Caco-2 (cell line): ENCODE measurements around the gene ACTL10. TPM values are rescaled to one million over a fixed set of nuclear protein-coding genes. Genes with fewer than 3 reads are reported as not detected.

ENCODE experiments used
- BruUV-seq: library from RNA; stranded (reverse); fragments of 400-500 nt; replicated peaks from 2 replicates; lab custom pipeline; 2021; lab: Mats Ljungman, UMichigan
- CTCF ChIA-PET: fragments of 300-600 bp; sonication (Branson Sonifier 250); formaldehyde crosslinking; loops from one replicate; lab custom pipeline; 2022; ENCODE audit warnings: antibody characterized with exemption; lab: Charles Lee
- POLR2A ChIA-PET: fragments of 300-600 bp; sonication (Branson Sonifier 250); formaldehyde crosslinking; loops from one replicate; lab custom pipeline; 2022; ENCODE audit warnings: antibody characterized with exemption; lab: Charles Lee
- DNase-seq, 2 experiments: peaks; one replicate each; pipeline versions ENCODE4 v3.0.0 to v3.0.0-alpha.2; 2020 to 2022
- H3K27me3 ChIP-seq: replicated peaks from 2 replicates; pipeline ENCODE4 v1.6.0; 2011; ENCODE audit warnings: low read length; ENCODE audit not compliant: control insufficient read depth, insufficient read depth
- H3K36me3 ChIP-seq: 2 replicates; pipeline ENCODE4 v1.5.1; 2011; ENCODE audit warnings: low read length; ENCODE audit not compliant: control insufficient read depth, insufficient read depth
- H3K4me1 ChIP-seq: fragments of 250-450 bp; sonication (Bioruptor Pico); 2 replicates; pipeline ENCODE4 v1.5.1; 2020; ENCODE audit warnings: mild to moderate bottlenecking
- H3K4me3 ChIP-seq: 2 replicates; pipeline ENCODE4 v1.5.1; 2011; ENCODE audit warnings: low read depth, mild to moderate bottlenecking, control low read depth, low read length
- H3K9me3 ChIP-seq: fragments of 250-450 bp; sonication (Bioruptor Pico); 2 replicates; pipeline ENCODE4 v1.5.1; 2020; ENCODE audit warnings: mild to moderate bottlenecking, moderate library complexity
- H3K27ac Mint-ChIP-seq: one replicate; pipeline ENCODE4 v1.8.0; 2022; ENCODE audit warnings: mixed read lengths; ENCODE audit not compliant: unreplicated experiment
- H3K27me3 Mint-ChIP-seq: one replicate; pipeline ENCODE4 v1.8.0; 2022; ENCODE audit warnings: mixed read lengths; ENCODE audit not compliant: insufficient read depth, unreplicated experiment
- H3K36me3 Mint-ChIP-seq: one replicate; pipeline ENCODE4 v1.8.0; 2022; ENCODE audit warnings: mild to moderate bottlenecking, mixed read lengths; ENCODE audit not compliant: insufficient read depth, unreplicated experiment
- H3K4me1 Mint-ChIP-seq: one replicate; pipeline ENCODE4 v1.8.0; 2022; ENCODE audit warnings: low read depth, mixed read lengths; ENCODE audit not compliant: unreplicated experiment
- H3K4me3 Mint-ChIP-seq: one replicate; pipeline ENCODE4 v1.8.0; 2022; ENCODE audit warnings: mild to moderate bottlenecking, moderate library complexity, mixed read lengths; ENCODE audit not compliant: unreplicated experiment
- H3K9me3 Mint-ChIP-seq: one replicate; pipeline ENCODE4 v1.8.0; 2022; ENCODE audit warnings: mixed read lengths; ENCODE audit not compliant: unreplicated experiment
- CTCF ChIP-seq, 2 experiments: fragments of 200-600 bp in 1 of 2; IDR thresholded peaks; 1 replicate in 1 of 2; 2 replicates in 1 of 2; pipeline versions ENCODE4 v1.5.1 to v1.8.0; 2011 to 2022; ENCODE audit warnings: antibody characterized with exemption in 1 of 2, control low read depth in 1 of 2, inconsistent platforms in 1 of 2, low read depth in 1 of 2, low read length in 1 of 2, mild to moderate bottlenecking in 1 of 2, moderate library complexity in 1 of 2; ENCODE audit not compliant: insufficient read depth in 1 of 2, severe bottlenecking in 1 of 2, unreplicated experiment in 1 of 2
- intact Hi-C: fragments of 100-400 bp; cut with micrococcal nuclease; formaldehyde crosslinking; loops from one replicate; pipeline ENCODE4 v1.10.0; 2022; ENCODE audit not compliant: unreplicated experiment
- total RNA-seq: library from RNA; stranded (reverse); gene quantifications from 2 replicates; pipeline ENCODE4 v1.2.3, GENCODE V29; 2022

Gene ACTL10
- total RNA-seq, 1 experiment from 2014 or later = 3.4 TPM

GRCh38 chr20:33658929-33659328, 7.8 kb upstream of the ACTL10 start:
- no peak for TF ChIP-seq CTCF (IDR thresholded peaks at IDR 0.05; ENCODE audit: insufficient read depth in 1 of 2, low read depth in 1 of 2, low read length in 1 of 2, severe bottlenecking in 1 of 2, unreplicated experiment in 1 of 2)
- ChIA-PET CTCF (no interaction called here), POLR2A (interaction anchor here (0.6 kb wide), 1 partner anchor 90 kb away, joined by 3 read pairs; no protein-coding TSS in a partner anchor)
- peaks cover 23% of the 10 kb centered on the region for H3K4me1 ChIP-seq
- DNase-seq = no peak
- no peak overlapping the region for H3K4me3 Mint-ChIP-seq
- no peaks in the 10 kb centered on the region for H3K27me3 ChIP-seq
- H3K36me3 ChIP-seq = 0 out of 2 replicates have a peak, but pooled peaks cover 1% of the 10 kb centered on the region
- H3K36me3 Mint-ChIP-seq = peaks cover 88% of the 10 kb centered on the region
- H3K27me3 Mint-ChIP-seq = no peaks in the 10 kb centered on the region
- no TSS peak for BruUV-seq
- peak overlapping the region; percentile 7 for H3K27ac Mint-ChIP-seq
- intact Hi-C loops = no loop called here
- H3K9me3 ChIP-seq = no peaks in the 10 kb centered on the region
- H3K4me3 ChIP-seq = no peak overlapping the region
- H3K4me1 Mint-ChIP-seq = peaks cover 14% of the 10 kb centered on the region
- no peaks in the 10 kb centered on the region for H3K9me3 Mint-ChIP-seq

GRCh38 chr20:33659341-33660034, 7.3 kb upstream of the ACTL10 start:
- intact Hi-C loops = no loop called here
- Mint-ChIP-seq H3K4me1 (peaks cover 13% of the 10 kb centered on the region), H3K4me3 (no peak overlapping the region), H3K27me3 (no peaks in the 10 kb centered on the region), H3K27ac (peak overlapping the region; percentile 7), H3K9me3 (no peaks in the 10 kb centered on the region), H3K36me3 (peaks cover 88% of the 10 kb centered on the region)
- Histone ChIP-seq H3K4me1 (peaks cover 23% of the 10 kb centered on the region), H3K27me3 (no peaks in the 10 kb centered on the region), H3K9me3 (no peaks in the 10 kb centered on the region), H3K36me3 (0 out of 2 replicates have a peak, but pooled peaks cover 1% of the 10 kb centered on the region), H3K4me3 (no peak overlapping the region)
- TF ChIP-seq CTCF (IDR thresholded peaks at IDR 0.05; ENCODE audit: insufficient read depth in 1 of 2, low read depth in 1 of 2, low read length in 1 of 2, severe bottlenecking in 1 of 2, unreplicated experiment in 1 of 2) = no peak
- no TSS peak for BruUV-seq
- DNase-seq = peak in 1 of 2 experiments; percentile 53
- ChIA-PET POLR2A (no interaction called here), CTCF (no interaction called here)

- Histone ChIP-seq H3K4me1 (peaks cover 22% of the 10 kb centered on the region), H3K4me3 (no peak overlapping the region), H3K9me3 (no peaks in the 10 kb centered on the region), H3K36me3 (0 out of 2 replicates have a peak, but pooled peaks cover 1% of the 10 kb centered on the region), H3K27me3 (no peaks in the 10 kb centered on the region)
- POLR2A ChIA-PET = no interaction called here
- Mint-ChIP-seq H3K27me3 (no peaks in the 10 kb centered on the region), H3K9me3 (no peaks in the 10 kb centered on the region), H3K4me3 (no peak overlapping the region), H3K4me1 (peaks cover 13% of the 10 kb centered on the region), H3K27ac (no peak overlapping the region), H3K36me3 (peaks cover 87% of the 10 kb centered on the region)
- BruUV-seq = no TSS peak
- DNase-seq = peak in 1 of 2 experiments; percentile 50
- intact Hi-C loops = no loop called here
- TF ChIP-seq CTCF (IDR thresholded peaks at IDR 0.05; ENCODE audit: insufficient read depth in 1 of 2, low read depth in 1 of 2, low read length in 1 of 2, severe bottlenecking in 1 of 2, unreplicated experiment in 1 of 2) = no peak
- CTCF ChIA-PET = no interaction called here
These were observed 6.6 kb upstream of the ACTL10 start for GRCh38 chr20:33660035-33660684.
